IMR-90 (cell line): ENCODE measurements around the gene KCTD18.

Experiments
- BHLHE40 ChIP-seq: fragments of 150-350 bp; IDR thresholded peaks from 2 replicates; pipeline ENCODE4 v1.6.1; 2016; ENCODE audit warnings: mild to moderate bottlenecking, low read depth, low read length
- CEBPB ChIP-seq: IDR thresholded peaks from 2 replicates; pipeline ENCODE4 v1.6.1; 2012; ENCODE audit warnings: low read depth, low read length, improper control_type of control experiment
- CHD1 ChIP-seq: IDR thresholded peaks from 2 replicates; pipeline ENCODE4 v1.6.1; 2012; ENCODE audit warnings: low read depth, low read length, improper control_type of control experiment
- FOS ChIP-seq: fragments of 150-350 bp; IDR thresholded peaks from 2 replicates; pipeline ENCODE4 v1.6.1; 2016; ENCODE audit warnings: low read depth, low read length
- MAZ ChIP-seq: IDR thresholded peaks from 2 replicates; pipeline ENCODE4 v1.6.1; 2012; ENCODE audit warnings: low read depth, mild to moderate bottlenecking, low read length, improper control_type of control experiment, moderate library complexity, borderline replicate concordance
- MXI1 ChIP-seq: IDR thresholded peaks from 2 replicates; pipeline ENCODE4 v1.6.1; 2012; ENCODE audit warnings: low read depth, mild to moderate bottlenecking, low read length, moderate library complexity, borderline replicate concordance
- POLR2A ChIP-seq: IDR thresholded peaks from 2 replicates; pipeline ENCODE4 v1.6.1; 2012; ENCODE audit warnings: mild to moderate bottlenecking, low read depth, low read length
- RCOR1 ChIP-seq: IDR thresholded peaks from 2 replicates; pipeline ENCODE4 v1.6.1; 2012; ENCODE audit warnings: mild to moderate bottlenecking, low read length, improper control_type of control experiment; ENCODE audit not compliant: insufficient replicate concordance
- RFX5 ChIP-seq: IDR thresholded peaks from 2 replicates; pipeline ENCODE4 v1.8.0; 2012; ENCODE audit warnings: low read depth, mild to moderate bottlenecking, low read length, moderate library complexity
- TF ChIP-seq, protein P1 (sequence below): conservative IDR thresholded peaks from 2 replicates; pipeline ENCODE4 v1.5.1; 2012; ENCODE audit warnings: mild to moderate bottlenecking, low read depth, low read length, improper control_type of control experiment

DNA sequence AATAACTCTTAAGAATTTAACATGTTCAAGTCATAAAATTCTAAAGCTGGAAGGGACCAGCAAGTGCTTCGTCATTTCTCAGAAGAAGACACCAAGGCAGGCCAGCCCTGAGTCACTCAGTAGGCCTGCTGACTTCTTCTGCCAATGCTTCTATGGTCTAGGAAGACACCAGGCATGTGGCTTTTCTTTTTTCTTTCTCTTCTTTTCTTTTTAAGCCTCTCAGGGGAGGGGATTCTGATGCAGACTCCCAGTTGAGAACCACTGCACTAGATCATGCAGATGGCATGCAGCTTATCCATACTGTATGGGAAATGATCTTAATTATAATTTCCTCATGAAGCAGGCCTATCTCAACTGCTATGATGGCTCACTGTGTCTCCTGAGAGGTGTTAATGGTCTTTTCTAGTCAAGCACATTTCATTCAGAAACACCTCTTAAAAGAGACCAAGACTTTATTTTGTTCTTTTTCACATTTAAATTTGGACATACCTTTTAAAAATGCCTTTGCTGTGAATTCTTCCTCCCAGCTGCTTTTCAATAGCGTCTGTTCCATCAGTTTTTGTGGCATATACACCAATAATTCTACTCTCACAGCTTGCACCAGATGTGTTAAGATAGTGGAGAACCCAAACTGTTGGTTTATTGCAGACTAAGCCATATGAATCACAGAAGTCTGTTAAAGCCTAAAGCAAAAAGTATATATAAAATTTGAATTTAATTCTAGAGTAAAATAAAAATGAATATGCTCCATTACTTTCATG, 11.3 kb downstream of the KCTD18 start:
- TF ChIP-seq CHD1: no peak
- TF ChIP-seq POLR2A: no peak
- TF ChIP-seq, protein P1, sequence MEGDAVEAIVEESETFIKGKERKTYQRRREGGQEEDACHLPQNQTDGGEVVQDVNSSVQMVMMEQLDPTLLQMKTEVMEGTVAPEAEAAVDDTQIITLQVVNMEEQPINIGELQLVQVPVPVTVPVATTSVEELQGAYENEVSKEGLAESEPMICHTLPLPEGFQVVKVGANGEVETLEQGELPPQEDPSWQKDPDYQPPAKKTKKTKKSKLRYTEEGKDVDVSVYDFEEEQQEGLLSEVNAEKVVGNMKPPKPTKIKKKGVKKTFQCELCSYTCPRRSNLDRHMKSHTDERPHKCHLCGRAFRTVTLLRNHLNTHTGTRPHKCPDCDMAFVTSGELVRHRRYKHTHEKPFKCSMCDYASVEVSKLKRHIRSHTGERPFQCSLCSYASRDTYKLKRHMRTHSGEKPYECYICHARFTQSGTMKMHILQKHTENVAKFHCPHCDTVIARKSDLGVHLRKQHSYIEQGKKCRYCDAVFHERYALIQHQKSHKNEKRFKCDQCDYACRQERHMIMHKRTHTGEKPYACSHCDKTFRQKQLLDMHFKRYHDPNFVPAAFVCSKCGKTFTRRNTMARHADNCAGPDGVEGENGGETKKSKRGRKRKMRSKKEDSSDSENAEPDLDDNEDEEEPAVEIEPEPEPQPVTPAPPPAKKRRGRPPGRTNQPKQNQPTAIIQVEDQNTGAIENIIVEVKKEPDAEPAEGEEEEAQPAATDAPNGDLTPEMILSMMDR: no peak
- no peak for TF ChIP-seq FOS
- no peak for TF ChIP-seq CEBPB
- TF ChIP-seq RFX5: no peak
- no peak for TF ChIP-seq BHLHE40
- no peak for TF ChIP-seq MAZ
- no peak for TF ChIP-seq MXI1
- TF ChIP-seq RCOR1: no peak
